Prostate gland (tissue), 2 donors: ENCODE measurements around the gene TMEM8B. TPM values are rescaled to one million over a fixed set of nuclear protein-coding genes. Genes with fewer than 3 reads are reported as not detected.

Experiments used
- DNase-seq: peaks from one replicate; pipeline ENCODE4 v3.0.0-alpha.2; 2019; ENCODE audit warnings: low spot score
- H3K27ac ChIP-seq, 2 donors: fragments of 200-600 bp; sonication (generic); 2 replicates each; pipeline ENCODE4 v1.5.1; 2017 to 2019
- H3K27me3 ChIP-seq: fragments of 200-600 bp; sonication (generic); replicated peaks from 2 replicates; pipeline ENCODE4 v1.5.1; 2019; ENCODE audit not compliant: insufficient read depth
- H3K36me3 ChIP-seq, 2 donors: fragments of 200-600 bp; sonication (generic); 1 replicate in 1 of 2; 2 replicates in 1 of 2; pipeline versions ENCODE4 v1.5.1 to v1.8.1; 2017 to 2019
- H3K4me1 ChIP-seq: fragments of 200-600 bp; sonication (generic); replicated peaks from 2 replicates; pipeline ENCODE4 v1.5.1; 2019
- H3K4me3 ChIP-seq, 2 donors: fragments of 200-600 bp; sonication (generic); 2 replicates each; pipeline ENCODE4 v1.5.1; 2017 to 2019
- H3K9me3 ChIP-seq: fragments of 200-600 bp; sonication (generic); 2 replicates; pipeline ENCODE4 v1.5.1; 2017
- POLR2A ChIP-seq: fragments of 450-650 bp; IDR thresholded peaks from one replicate; pipeline ENCODE4 v1.6.1; 2016; ENCODE audit warnings: antibody characterized with exemption, mild to moderate bottlenecking
- POLR2AphosphoS5 ChIP-seq: sonication (generic); formaldehyde crosslinking; IDR thresholded peaks from one replicate; pipeline ENCODE4 v1.6.1; 2017; ENCODE audit warnings: antibody characterized with exemption
- WGBS: methylation state at CpG from one replicate; pipeline ENCODE4 v1.1.5; 2018; 5-methylcytosine and 5-hydroxymethylcytosine counted together
- intact Hi-C: fragments of 100-400 bp; cut with DNase I; formaldehyde crosslinking; loops from one replicate; pipeline ENCODE4 v1.14.2; 2022
- total RNA-seq, 2 donors: library from RNA; depleted of rRNA; stranded (reverse); fragments of >200 nt; gene quantifications; one replicate each; pipeline ENCODE4 v1.1.0, GENCODE V29; 2016
- TF ChIP-seq, protein P1 (sequence below), 4 experiments: fragments of 200-600 bp in 2 of 4; fragments of 450-650 bp in 2 of 4; sonication (generic) in 2 of 4; IDR thresholded peaks; 1 replicate in 3 of 4; 2 replicates in 1 of 4; pipeline ENCODE4 v1.5.1; 2016 to 2019; ENCODE audit warnings: antibody characterized with exemption in 4 of 4, mild to moderate bottlenecking in 2 of 4, moderate library complexity in 2 of 4

Gene TMEM8B
- total RNA-seq, 2 donors from 2014 or later: 15.8 to 25.9 TPM

DNA sequence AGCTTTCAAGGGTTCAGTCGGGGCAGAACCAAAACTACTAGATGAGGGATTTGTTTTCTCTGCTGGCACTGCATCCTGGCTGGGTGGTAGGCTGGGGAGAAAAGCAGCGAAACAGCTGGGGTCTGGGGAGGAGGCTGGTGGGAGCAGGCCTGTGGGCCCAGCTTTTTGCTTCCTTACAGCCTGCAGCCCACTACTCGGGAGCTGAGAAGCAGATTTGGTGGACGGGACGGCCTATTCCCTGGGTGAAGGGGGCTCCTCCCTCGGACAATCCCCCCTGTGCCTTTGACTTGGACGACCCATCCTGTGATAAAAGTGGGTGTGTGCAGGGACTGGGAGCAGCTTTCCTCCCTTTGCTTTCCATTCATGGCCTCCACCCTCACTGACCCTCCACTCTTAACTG is 28.5 kb upstream of the TMEM8B start:
- TF ChIP-seq POLR2AphosphoS5 (no peak), POLR2A (no peak)
- TF ChIP-seq, protein P1, sequence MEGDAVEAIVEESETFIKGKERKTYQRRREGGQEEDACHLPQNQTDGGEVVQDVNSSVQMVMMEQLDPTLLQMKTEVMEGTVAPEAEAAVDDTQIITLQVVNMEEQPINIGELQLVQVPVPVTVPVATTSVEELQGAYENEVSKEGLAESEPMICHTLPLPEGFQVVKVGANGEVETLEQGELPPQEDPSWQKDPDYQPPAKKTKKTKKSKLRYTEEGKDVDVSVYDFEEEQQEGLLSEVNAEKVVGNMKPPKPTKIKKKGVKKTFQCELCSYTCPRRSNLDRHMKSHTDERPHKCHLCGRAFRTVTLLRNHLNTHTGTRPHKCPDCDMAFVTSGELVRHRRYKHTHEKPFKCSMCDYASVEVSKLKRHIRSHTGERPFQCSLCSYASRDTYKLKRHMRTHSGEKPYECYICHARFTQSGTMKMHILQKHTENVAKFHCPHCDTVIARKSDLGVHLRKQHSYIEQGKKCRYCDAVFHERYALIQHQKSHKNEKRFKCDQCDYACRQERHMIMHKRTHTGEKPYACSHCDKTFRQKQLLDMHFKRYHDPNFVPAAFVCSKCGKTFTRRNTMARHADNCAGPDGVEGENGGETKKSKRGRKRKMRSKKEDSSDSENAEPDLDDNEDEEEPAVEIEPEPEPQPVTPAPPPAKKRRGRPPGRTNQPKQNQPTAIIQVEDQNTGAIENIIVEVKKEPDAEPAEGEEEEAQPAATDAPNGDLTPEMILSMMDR (IDR thresholded peaks at IDR 0.05): no peak
- 86% methylated on average over 7 of the region's 7 CpGs for WGBS
- Histone ChIP-seq H3K27ac (no peak overlapping the region), H3K9me3 (no peaks in the 10 kb centered on the region), H3K4me3 (no peak overlapping the region), H3K27me3 (no peaks in the 10 kb centered on the region), H3K36me3 (no peaks in the 10 kb centered on the region), H3K4me1 (no peaks in the 10 kb centered on the region)
- intact Hi-C loops: no loop called here
- DNase-seq: no peak

DNA sequence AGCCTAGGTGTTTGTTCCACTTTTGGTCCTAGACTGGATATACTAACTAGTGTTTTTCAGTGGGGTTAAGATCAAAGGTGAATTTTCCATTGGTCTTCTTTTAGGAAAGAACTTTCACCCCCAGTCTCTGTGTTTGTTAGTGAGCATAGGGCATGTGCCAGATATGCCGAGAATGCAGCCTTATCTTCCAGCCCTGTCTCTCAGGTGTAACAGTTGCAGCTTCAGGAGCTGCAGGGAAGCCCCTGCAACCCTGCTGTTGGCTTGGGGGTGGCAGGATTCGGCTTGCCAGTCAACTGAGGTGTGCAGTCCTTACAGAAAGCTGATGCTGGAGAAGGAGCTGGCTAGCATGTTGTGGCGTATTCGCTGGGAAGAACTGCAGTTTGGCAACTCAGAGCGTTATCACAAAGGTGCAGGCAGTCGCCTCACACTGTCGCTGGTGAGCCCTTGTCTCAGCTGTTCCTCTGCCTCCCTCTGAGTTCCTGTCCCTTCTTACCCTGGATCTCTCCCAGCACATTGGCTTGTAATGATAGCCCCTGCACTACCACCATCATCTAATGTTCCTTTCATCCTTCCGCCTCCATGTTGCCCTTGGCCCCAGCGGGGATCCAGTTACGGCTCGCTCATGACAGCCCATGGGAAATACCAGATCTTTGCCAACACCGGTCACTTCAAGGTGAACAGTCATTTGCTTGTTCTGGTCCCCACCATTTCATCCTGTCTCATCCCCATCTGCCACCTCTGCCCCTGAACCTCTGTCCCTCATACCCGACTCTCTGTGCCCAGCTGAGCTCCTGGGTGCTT is 27.5 kb upstream of the TMEM8B start:
- intact Hi-C loops: no loop called here
- no peak for DNase-seq
- no peak overlapping the region for H3K4me3 ChIP-seq
- no peaks in the 10 kb centered on the region for H3K9me3 ChIP-seq
- no peaks in the 10 kb centered on the region for H3K4me1 ChIP-seq
- TF ChIP-seq POLR2A: no peak
- no peak for TF ChIP-seq POLR2AphosphoS5
- TF ChIP-seq, protein P1 (IDR thresholded peaks at IDR 0.05): no peak
- H3K36me3 ChIP-seq: no peaks in the 10 kb centered on the region
- H3K27ac ChIP-seq: no peak overlapping the region
- WGBS: 92% methylated on average over 13 of the region's 13 CpGs
- H3K27me3 ChIP-seq: no peaks in the 10 kb centered on the region

DNA sequence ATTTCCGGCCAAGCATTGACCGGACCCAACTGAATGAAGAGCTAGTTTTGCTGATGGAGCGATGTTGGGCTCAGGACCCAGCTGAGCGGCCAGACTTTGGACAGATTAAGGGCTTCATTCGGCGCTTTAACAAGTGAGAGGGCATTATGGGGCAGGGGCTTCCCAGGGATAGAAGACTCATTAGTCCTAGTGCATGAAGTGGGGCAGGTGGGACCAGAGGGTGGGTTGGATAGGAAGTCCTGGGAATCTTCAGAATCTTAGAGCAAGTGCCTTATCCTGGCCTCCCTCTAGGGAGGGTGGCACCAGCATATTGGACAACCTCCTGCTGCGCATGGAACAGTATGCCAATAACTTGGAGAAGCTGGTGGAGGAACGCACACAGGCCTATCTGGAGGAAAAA is 22.9 kb upstream of the TMEM8B start:
- H3K4me3 ChIP-seq: no peak overlapping the region
- no peaks in the 10 kb centered on the region for H3K27me3 ChIP-seq
- no peaks in the 10 kb centered on the region for H3K36me3 ChIP-seq
- intact Hi-C loops: no loop called here
- 94% methylated on average over 8 of the region's 8 CpGs for WGBS
- TF ChIP-seq, protein P1 (IDR thresholded peaks at IDR 0.05): no peak
- TF ChIP-seq POLR2AphosphoS5 (no peak), POLR2A (no peak)
- no peaks in the 10 kb centered on the region for H3K4me1 ChIP-seq
- H3K9me3 ChIP-seq: no peaks in the 10 kb centered on the region
- H3K27ac ChIP-seq: no peak overlapping the region
- DNase-seq: no peak

DNA sequence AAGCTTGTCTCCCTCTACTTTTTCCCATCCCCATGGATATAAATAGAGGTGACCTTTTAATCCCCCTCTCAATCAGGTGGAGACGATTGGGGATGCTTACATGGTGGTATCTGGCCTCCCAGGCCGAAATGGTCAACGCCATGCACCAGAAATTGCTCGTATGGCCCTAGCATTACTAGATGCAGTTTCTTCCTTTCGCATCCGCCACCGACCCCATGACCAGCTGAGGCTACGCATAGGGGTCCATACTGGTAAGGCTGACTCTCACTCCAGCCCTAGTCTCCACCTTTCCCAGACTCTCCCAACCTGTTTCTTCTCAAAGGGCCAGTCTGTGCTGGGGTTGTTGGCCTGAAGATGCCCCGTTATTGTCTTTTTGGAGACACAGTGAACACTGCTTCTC is 20.6 kb upstream of the TMEM8B start:
- no peaks in the 10 kb centered on the region for H3K27me3 ChIP-seq
- DNase-seq: no peak
- no peaks in the 10 kb centered on the region for H3K9me3 ChIP-seq
- TF ChIP-seq, protein P1 (IDR thresholded peaks at IDR 0.05): no peak
- TF ChIP-seq POLR2A (no peak), POLR2AphosphoS5 (no peak)
- no peak overlapping the region for H3K4me3 ChIP-seq
- peaks cover 5% of the 10 kb centered on the region for H3K4me1 ChIP-seq
- H3K36me3 ChIP-seq: no peaks in the 10 kb centered on the region
- no peak overlapping the region for H3K27ac ChIP-seq
- WGBS: 93% methylated on average over 9 of the region's 9 CpGs
- intact Hi-C loops: no loop called here

DNA sequence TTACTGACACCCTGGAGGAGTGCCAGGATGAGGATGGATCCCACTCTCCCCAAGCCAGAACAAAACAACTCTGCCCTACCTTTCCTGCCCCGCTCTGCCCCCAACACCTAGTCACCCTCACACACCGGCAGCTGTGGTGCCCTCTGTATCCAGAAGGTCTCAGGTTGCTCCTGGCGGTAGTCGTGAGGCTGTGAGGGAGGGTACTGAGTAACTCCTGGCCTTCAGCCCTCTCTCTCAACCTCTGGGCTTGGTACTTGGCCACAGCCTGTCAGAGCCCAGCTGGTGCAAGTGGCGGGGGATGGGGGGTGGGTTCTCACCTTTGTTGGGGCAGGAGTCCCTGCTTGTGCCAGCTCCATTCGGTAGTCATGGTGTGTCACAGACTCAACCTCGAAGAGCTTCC is 18.9 kb upstream of the TMEM8B start:
- no peak for DNase-seq

More for the DNA sequence above, 18.9 kb upstream of the TMEM8B start:
- Histone ChIP-seq H3K4me3 (no peak overlapping the region), H3K27me3 (no peaks in the 10 kb centered on the region), H3K4me1 (peaks cover 5% of the 10 kb centered on the region), H3K9me3 (no peaks in the 10 kb centered on the region), H3K27ac (no peak overlapping the region), H3K36me3 (no peaks in the 10 kb centered on the region)
- 91% methylated on average over 7 of the region's 7 CpGs for WGBS
- no peak for TF ChIP-seq POLR2A
- no peak for TF ChIP-seq POLR2AphosphoS5
- TF ChIP-seq, protein P1 (IDR thresholded peaks at IDR 0.05): no peak
- intact Hi-C loops: no loop called here
